ENCODE measurements around the gene FANCL.
"Not testable (repeated sequence)": the region's sequence is repeated elsewhere in the genome, so short reads cannot be mapped to it uniquely, and the experiment has no call there.

Gene FANCL

DNA sequence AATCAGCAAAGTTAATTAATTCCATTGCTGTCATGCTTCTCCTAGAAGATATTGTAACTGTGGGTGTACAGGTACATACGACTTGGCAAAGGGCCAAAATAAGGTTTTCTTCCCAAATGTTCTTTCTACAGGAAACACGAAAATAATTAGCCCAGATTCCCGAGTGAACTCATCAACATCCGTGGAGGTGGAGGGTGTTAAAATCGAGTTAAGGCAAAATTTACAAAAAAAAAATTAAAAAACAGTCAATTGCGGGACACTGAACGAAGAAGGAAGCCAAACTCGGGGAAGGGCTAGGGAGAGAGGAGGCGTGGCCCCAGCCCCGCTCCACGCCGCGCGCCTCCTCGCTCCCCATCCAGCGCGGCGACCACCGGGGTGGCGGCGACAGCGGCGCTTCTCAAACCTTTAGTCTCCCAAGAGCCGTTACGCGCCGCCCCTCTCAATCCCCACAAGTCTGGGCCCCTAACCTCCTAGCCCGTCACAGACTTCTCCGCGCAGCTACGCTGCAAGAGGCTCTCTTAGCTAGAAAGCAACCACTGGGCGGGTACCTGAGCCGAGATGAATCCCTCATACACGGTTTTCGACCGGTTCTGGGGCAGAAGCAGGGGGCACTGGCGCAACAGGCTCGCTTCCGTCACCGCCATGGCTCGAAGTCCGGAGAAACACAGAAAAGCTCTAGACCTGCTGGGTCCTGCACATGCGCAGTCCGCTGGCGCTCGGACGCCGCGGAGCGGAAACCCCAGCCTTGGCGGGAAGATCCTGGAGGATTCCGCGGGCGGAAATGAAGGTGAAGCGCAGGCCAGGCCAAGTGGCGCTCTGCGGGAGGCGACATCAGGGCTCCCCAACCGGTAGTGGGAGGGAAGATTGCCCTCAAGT lies at the start of gene FANCL:
Gene FANCL (minus strand): TSS at position 656 of the 876 bp plus-strand sequence. CDS start 12 bp downstream, at position 644.
- in situ Hi-C loops (cut with HindIII; ENCODE audit: low sequenced_read_pairs): no loop called here
- DNase-seq (ENCODE audit: low read depth): peak; percentile 57
- TF ChIP-seq, protein P1, sequence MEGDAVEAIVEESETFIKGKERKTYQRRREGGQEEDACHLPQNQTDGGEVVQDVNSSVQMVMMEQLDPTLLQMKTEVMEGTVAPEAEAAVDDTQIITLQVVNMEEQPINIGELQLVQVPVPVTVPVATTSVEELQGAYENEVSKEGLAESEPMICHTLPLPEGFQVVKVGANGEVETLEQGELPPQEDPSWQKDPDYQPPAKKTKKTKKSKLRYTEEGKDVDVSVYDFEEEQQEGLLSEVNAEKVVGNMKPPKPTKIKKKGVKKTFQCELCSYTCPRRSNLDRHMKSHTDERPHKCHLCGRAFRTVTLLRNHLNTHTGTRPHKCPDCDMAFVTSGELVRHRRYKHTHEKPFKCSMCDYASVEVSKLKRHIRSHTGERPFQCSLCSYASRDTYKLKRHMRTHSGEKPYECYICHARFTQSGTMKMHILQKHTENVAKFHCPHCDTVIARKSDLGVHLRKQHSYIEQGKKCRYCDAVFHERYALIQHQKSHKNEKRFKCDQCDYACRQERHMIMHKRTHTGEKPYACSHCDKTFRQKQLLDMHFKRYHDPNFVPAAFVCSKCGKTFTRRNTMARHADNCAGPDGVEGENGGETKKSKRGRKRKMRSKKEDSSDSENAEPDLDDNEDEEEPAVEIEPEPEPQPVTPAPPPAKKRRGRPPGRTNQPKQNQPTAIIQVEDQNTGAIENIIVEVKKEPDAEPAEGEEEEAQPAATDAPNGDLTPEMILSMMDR (IDR thresholded peaks at IDR 0.05; ENCODE audit: low read depth, low read length, missing control alignments): no peak
- peak within 1 kb of the TSS; percentile 67 for H3K4me3 ChIP-seq (ENCODE audit: low read depth, low read length)

DNA sequence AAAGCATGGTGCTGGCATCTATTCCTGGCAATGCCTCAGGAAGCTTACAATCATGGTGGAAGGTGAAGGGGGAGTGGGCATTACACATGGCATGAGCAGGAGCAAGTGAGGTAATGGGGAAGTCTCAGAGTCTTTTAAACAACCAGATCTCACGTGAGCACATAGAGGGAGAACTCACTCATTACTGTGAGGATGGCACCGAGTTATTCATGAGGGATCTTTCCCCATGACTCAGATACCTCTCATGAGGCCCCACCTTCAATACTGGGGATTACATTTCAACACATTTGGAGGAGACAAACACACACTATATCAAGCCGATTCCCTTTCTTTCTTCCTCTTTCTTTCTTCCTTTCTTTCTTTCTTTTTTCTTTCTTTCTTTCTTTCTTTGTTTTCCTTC lies 47.9 kb upstream of the FANCL start:
- no peak overlapping the region for H3K4me3 ChIP-seq (ENCODE audit: low read depth, low read length)
- in situ Hi-C loops (cut with HindIII; ENCODE audit: low sequenced_read_pairs): no loop called here
- TF ChIP-seq, protein P1 (IDR thresholded peaks at IDR 0.05; ENCODE audit: low read depth, low read length, missing control alignments): no peak
- DNase-seq (ENCODE audit: low read depth): no peak

DNA sequence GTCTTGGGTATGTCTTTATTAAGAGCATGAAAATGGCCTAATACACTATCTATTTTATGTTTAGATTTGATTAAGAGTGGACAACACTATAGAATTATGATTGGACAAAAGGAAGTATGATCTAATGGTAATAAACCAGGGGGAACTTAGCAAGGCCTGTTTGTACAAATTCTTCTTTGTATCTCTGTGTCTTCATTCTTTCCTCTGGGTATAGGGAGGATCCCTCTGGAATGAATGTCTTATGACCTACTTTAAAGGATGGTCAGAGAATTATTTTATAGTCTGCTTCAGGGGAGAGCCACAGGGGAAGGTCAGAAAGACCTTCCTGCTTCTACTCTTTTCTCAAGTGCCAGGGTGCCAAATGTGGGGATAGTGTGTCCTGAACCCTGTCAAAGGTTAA lies 42.8 kb upstream of the FANCL start:
- no peak overlapping the region for H3K4me3 ChIP-seq (ENCODE audit: low read depth, low read length)
- DNase-seq (ENCODE audit: low read depth): no peak
- TF ChIP-seq, protein P1 (IDR thresholded peaks at IDR 0.05; ENCODE audit: low read depth, low read length, missing control alignments): no peak
- in situ Hi-C loops (cut with HindIII; ENCODE audit: low sequenced_read_pairs): no loop called here

GRCh38 chr2:58275144-58275543 lies 34.0 kb upstream of the FANCL start:
- DNase-seq (ENCODE audit: low read depth); H3K4me3 ChIP-seq (ENCODE audit: low read depth, low read length); in situ Hi-C loops (cut with HindIII; ENCODE audit: low sequenced_read_pairs): not testable (repeated sequence)

GRCh38 chr2:58271826-58272225 lies 30.7 kb upstream of the FANCL start:
- TF ChIP-seq, protein P1 (IDR thresholded peaks at IDR 0.05; ENCODE audit: low read depth, low read length, missing control alignments): no peak
- in situ Hi-C loops (cut with HindIII; ENCODE audit: low sequenced_read_pairs): no loop called here
- no peak for DNase-seq (ENCODE audit: low read depth)
- no peak overlapping the region for H3K4me3 ChIP-seq (ENCODE audit: low read depth, low read length)

DNA sequence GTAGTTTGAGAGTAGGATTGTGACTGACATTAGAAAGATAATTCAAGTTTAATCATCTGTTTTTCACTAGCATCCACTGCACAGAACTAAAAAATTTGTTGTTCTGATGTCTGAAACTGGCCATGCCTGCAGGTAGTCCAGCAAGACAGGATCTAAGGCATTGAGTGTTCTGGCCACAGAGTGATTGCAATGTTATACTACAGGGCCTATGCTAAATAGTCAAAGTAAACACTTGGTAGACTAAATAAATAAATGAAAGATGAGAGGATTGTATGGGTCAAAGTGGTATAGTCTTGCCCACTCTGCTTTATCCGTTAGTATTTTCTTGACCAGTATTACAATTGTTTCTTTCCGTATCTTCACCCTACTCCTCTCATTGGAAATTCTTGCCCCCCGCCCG lies 27.6 kb upstream of the FANCL start:
- TF ChIP-seq, protein P1 (IDR thresholded peaks at IDR 0.05; ENCODE audit: low read depth, low read length, missing control alignments): no peak
- no peak for DNase-seq (ENCODE audit: low read depth)
- no peak overlapping the region for H3K4me3 ChIP-seq (ENCODE audit: low read depth, low read length)
- in situ Hi-C loops (cut with HindIII; ENCODE audit: low sequenced_read_pairs): no loop called here

- in situ Hi-C loops (cut with HindIII; ENCODE audit: low sequenced_read_pairs): no loop called here
- H3K4me3 ChIP-seq (ENCODE audit: low read depth, low read length): no peak overlapping the region
- DNase-seq (ENCODE audit: low read depth): no peak
- TF ChIP-seq, protein P1 (IDR thresholded peaks at IDR 0.05; ENCODE audit: low read depth, low read length, missing control alignments): no peak
These were observed 25.1 kb upstream of the FANCL start for GRCh38 chr2:58266211-58266610.
